Sigmoid colon (tissue), 7 donors: Measurements from ENCODE around the gene ARL4C. TPM values are rescaled to one million over a fixed set of nuclear protein-coding genes. Genes with fewer than 3 reads are reported as not detected.

Experiments used
- DNase-seq: peaks from one replicate; pipeline ENCODE4 v3.0.0-alpha.2; 2019
- H3K27ac ChIP-seq, 4 donors: fragments of 200-600 bp; sonication (generic); one replicate each; pipeline ENCODE4 v1.5.1; 2016 to 2019; ENCODE audit warnings: mild to moderate bottlenecking in 1 of 4
- H3K27me3 ChIP-seq, 3 donors: fragments of 200-600 bp; sonication (generic); one replicate each; pipeline ENCODE4 v1.5.1; 2019; ENCODE audit warnings: mild to moderate bottlenecking in 1 of 3
- H3K36me3 ChIP-seq, 4 donors: fragments of 200-600 bp; sonication (generic); one replicate each; pipeline ENCODE4 v1.5.1; 2016 to 2019
- H3K4me1 ChIP-seq, 4 donors: fragments of 200-600 bp; sonication (generic); one replicate each; pipeline ENCODE4 v1.5.1; 2017 to 2019
- H3K4me3 ChIP-seq, 4 donors: fragments of 200-600 bp; sonication (generic); one replicate each; pipeline ENCODE4 v1.5.1; 2017 to 2019; ENCODE audit warnings: mild to moderate bottlenecking in 2 of 4, moderate library complexity in 1 of 4
- H3K9me3 ChIP-seq, 4 donors: fragments of 200-600 bp in 3 of 4; sonication (generic) in 3 of 4; one replicate each; pipeline versions ENCODE4 v1.5.1 to v1.6.1; 2013 to 2019
- EP300 ChIP-seq, 4 donors: sonication (generic); formaldehyde crosslinking; IDR thresholded peaks; one replicate each; pipeline ENCODE4 v1.6.1; 2017; ENCODE audit warnings: antibody characterized with exemption in 4 of 4
- POLR2A ChIP-seq, 2 donors: fragments of 450-650 bp; IDR thresholded peaks; one replicate each; pipeline ENCODE4 v1.6.1; 2016; ENCODE audit warnings: antibody characterized with exemption in 2 of 2, mild to moderate bottlenecking in 2 of 2, moderate library complexity in 2 of 2
- POLR2AphosphoS5 ChIP-seq, 4 donors: sonication (generic); formaldehyde crosslinking; IDR thresholded peaks; one replicate each; pipeline ENCODE4 v1.6.1; 2017; ENCODE audit warnings: antibody characterized with exemption in 4 of 4
- WGBS, 2 donors: extraction: QIAGEN DNeasy Blood & Tissue Kit; methylation state at CpG; one replicate each; pipeline ENCODE4 v1.1.7; 2013; 5-methylcytosine and 5-hydroxymethylcytosine counted together
- intact Hi-C: fragments of 100-400 bp; cut with DNase I; formaldehyde crosslinking; loops from one replicate; pipeline ENCODE4 v1.15.1; 2023
- polyA plus RNA-seq, 3 donors: library from polyadenylated mRNA; stranded (reverse); fragments of 200-250 nt; gene quantifications; one replicate each; pipeline ENCODE4 v1.2.3, GENCODE V29; 2013
- total RNA-seq, 4 donors: library from RNA; depleted of rRNA; stranded (reverse); fragments of >200 nt; gene quantifications; one replicate each; pipeline ENCODE4 v1.1.0, GENCODE V29; 2016
- TF ChIP-seq, protein P1 (sequence below), 4 experiments: fragments of 450-650 bp in 3 of 4; fragments of 200-600 bp in 1 of 4; IDR thresholded peaks; one replicate each; pipeline ENCODE4 v1.5.1; 2016 to 2019; ENCODE audit warnings: antibody characterized with exemption in 4 of 4, mild to moderate bottlenecking in 3 of 4, moderate library complexity in 2 of 4
- donor health status: healthy with polysubstance abuse.
- donor health status: Bipolar disorder and iron deficiency.
- donor health status: healthy.

Gene ARL4C
- total and polyA plus RNA-seq, 7 donors: 4.8 to 15.8 (median 8.3) TPM

DNA sequence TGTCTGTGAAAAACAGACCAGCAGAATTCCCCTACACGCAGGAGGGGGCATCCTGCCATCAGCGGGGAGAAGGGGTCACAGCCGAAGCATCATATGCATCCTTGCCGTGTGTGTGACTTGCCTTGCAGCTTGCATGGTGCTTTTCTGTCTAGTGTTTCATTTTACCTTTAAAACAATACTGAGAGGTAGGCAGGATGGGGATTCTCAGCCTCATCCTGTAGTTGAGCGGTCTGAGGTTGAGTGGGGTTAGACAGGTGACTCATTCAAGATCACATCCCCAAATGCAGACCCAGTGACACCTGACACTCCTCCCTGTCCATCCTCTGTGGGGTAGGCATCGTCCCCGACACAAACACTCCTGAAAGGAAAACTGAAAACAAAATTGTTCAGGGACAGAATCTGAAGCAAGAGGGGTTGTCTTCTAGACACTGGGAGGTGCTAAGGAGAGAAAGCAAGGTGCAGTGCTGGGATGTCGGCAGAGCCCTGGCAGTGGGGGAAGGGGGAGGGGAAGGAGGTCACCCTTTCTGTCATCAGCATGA is 7.9 kb downstream of the ARL4C start:
- H3K4me1 ChIP-seq: no peaks in the 10 kb centered on the region
- TF ChIP-seq, protein P1, sequence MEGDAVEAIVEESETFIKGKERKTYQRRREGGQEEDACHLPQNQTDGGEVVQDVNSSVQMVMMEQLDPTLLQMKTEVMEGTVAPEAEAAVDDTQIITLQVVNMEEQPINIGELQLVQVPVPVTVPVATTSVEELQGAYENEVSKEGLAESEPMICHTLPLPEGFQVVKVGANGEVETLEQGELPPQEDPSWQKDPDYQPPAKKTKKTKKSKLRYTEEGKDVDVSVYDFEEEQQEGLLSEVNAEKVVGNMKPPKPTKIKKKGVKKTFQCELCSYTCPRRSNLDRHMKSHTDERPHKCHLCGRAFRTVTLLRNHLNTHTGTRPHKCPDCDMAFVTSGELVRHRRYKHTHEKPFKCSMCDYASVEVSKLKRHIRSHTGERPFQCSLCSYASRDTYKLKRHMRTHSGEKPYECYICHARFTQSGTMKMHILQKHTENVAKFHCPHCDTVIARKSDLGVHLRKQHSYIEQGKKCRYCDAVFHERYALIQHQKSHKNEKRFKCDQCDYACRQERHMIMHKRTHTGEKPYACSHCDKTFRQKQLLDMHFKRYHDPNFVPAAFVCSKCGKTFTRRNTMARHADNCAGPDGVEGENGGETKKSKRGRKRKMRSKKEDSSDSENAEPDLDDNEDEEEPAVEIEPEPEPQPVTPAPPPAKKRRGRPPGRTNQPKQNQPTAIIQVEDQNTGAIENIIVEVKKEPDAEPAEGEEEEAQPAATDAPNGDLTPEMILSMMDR (IDR thresholded peaks at IDR 0.05): no peak
- TF ChIP-seq POLR2A (IDR thresholded peaks at IDR 0.05) (no peak), EP300 (IDR thresholded peaks at IDR 0.05) (no peak), POLR2AphosphoS5 (IDR thresholded peaks at IDR 0.05) (no peak)
- WGBS, 2 donors: 54 to 80% methylated on average over 8 of the region's 8 CpGs
- peak; percentile 25 for DNase-seq
- intact Hi-C loops: no loop called here
- H3K36me3 ChIP-seq: no peaks in the 10 kb centered on the region
- H3K9me3 ChIP-seq: no peaks in the 10 kb centered on the region
- no peak overlapping the region for H3K4me3 ChIP-seq
- H3K27me3 ChIP-seq: peaks cover 0 to 17% (median 12%) of the 10 kb centered on the region in 3 donors
- no peak overlapping the region for H3K27ac ChIP-seq

DNA sequence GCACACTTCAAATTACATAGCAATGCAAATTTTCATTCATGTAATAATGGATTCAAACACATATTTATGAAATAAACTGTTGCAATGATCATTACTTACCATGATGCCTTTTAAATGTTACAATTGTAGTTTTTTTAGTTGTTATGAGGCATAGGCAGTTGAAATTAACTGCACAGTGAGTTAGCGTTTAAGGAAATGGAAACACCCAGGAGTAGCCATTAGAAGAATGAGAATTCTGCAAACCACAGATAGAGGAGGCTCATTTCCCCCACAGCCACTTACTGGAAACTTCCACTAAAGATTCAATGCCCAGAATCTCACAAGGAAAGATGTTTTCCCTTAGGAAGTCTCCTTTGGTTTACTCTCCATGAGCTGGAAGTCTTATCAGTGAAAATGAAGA is 8.4 kb downstream of the ARL4C start:
- DNase-seq: no peak
- Histone ChIP-seq H3K36me3 (no peaks in the 10 kb centered on the region), H3K27ac (no peak overlapping the region), H3K27me3 (peaks cover 0 to 13% (median 12%) of the 10 kb centered on the region in 3 donors), H3K4me1 (no peaks in the 10 kb centered on the region), H3K4me3 (no peak overlapping the region), H3K9me3 (no peaks in the 10 kb centered on the region)
- WGBS, 2 donors: 63 to 82% methylated on average over 1 of the region's 1 CpG
- intact Hi-C loops: no loop called here
- TF ChIP-seq POLR2A (IDR thresholded peaks at IDR 0.05) (no peak), POLR2AphosphoS5 (IDR thresholded peaks at IDR 0.05) (no peak), EP300 (IDR thresholded peaks at IDR 0.05) (no peak)
- TF ChIP-seq, protein P1 (IDR thresholded peaks at IDR 0.05): no peak

DNA sequence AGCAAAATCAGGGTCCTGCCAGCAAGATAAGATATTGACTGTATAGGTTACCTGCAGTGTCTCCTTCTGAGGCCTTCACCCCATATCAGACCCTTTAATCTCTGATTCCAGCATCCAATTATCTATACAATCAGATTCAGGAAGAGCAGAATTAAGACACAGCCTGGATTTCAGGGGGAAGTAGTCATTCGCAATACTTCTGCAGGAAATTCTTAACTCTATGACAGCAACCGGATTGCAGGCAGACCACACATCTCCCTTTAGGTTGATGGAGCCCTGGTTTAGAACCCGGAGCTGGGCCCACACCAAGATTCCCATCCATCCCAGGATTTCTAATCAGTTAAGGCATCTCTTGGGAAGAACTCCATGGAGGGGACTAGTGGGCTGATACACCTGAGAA is 9.5 kb downstream of the ARL4C start:
- H3K4me1 ChIP-seq: no peaks in the 10 kb centered on the region
- H3K27ac ChIP-seq: no peak overlapping the region
- H3K27me3 ChIP-seq: peaks cover 0 to 8% (median 8%) of the 10 kb centered on the region in 3 donors
- no peak for DNase-seq
- no peak overlapping the region for H3K4me3 ChIP-seq
- TF ChIP-seq POLR2A (IDR thresholded peaks at IDR 0.05) (no peak), POLR2AphosphoS5 (IDR thresholded peaks at IDR 0.05) (no peak), EP300 (IDR thresholded peaks at IDR 0.05) (no peak)
- TF ChIP-seq, protein P1 (IDR thresholded peaks at IDR 0.05): no peak
- intact Hi-C loops: no loop called here
- H3K9me3 ChIP-seq: no peaks in the 10 kb centered on the region
- no peaks in the 10 kb centered on the region for H3K36me3 ChIP-seq
- 90 to 91% methylated on average over 3 of the region's 3 CpGs for WGBS, 2 donors

DNA sequence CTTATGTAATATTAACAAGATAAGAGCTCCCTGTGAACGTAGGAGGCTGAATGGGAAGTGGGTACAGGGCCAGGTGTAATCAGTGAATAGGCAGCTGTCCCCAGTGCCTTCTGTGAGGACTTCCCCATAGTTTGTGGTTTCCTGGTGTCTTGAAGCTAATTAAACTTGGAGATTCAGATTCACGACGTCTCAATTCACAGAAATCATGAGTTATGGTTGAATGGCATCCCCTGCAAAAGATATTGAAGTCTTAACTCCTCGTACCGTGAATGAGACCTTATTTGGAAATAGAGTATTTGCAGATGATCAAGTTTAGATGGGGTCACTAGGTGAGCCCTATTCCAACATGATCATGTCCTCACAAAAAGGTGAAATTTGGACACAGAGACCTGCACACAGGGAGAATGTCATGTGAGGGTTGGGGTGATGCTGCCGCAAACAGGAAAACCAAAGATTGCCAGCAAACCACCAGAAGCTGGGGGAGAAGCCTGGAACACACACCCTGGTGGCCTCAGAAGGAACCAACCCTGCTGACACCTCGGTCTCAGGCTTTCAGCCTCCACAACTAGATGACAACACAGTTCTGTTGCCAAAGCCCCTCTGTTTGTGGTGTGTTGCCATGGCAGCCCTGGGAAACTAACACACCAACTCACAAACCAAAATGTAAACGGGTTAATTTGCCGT is 13.2 kb downstream of the ARL4C start:
- Histone ChIP-seq H3K9me3 (no peaks in the 10 kb centered on the region), H3K36me3 (no peaks in the 10 kb centered on the region), H3K27ac (no peak overlapping the region), H3K4me1 (no peaks in the 10 kb centered on the region), H3K27me3 (no peaks in the 10 kb centered on the region), H3K4me3 (no peak overlapping the region)
- TF ChIP-seq EP300 (IDR thresholded peaks at IDR 0.05) (no peak), POLR2A (IDR thresholded peaks at IDR 0.05) (no peak), POLR2AphosphoS5 (IDR thresholded peaks at IDR 0.05) (no peak)
- TF ChIP-seq, protein P1 (IDR thresholded peaks at IDR 0.05): no peak
- peak; percentile 62 for DNase-seq
- 27 to 60% methylated on average over 9 of the region's 9 CpGs for WGBS, 2 donors
- intact Hi-C loops: no loop called here
